Stimulated activated CD4-positive, alpha-beta T cell treated with anti-CD3 and anti-CD28 coated beads, Interleukin-2, amount 100 ng/mL, for 4 hours (primary cell): ENCODE data around the gene BMF.

Source experiments
- DNase-seq: peaks from one replicate; pipeline ENCODE4 v3.0.0-alpha.2; 2020; ENCODE audit warnings: low read depth

The BMF gene

DNA sequence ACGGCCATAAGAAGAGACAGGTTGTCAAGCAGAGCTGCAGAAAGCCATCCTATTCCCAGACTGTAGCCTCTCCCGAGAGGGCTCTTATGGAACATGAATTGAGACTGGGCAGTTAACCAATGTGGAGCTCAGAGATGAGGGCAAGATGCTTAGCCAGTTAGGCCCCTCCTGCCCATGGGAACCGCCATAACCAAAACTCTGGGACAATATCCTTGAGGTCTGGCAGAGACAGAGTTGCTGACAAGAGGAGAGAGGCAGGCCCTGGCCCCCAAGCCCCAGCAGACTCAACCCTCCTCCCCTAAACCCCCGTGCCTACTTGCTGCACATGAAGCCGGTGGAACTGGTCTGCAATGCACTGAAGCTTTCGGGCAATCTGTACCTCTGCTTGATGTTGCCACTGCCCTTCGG is 4.8 kb downstream of the BMF start:
- no peak for DNase-seq

DNA sequence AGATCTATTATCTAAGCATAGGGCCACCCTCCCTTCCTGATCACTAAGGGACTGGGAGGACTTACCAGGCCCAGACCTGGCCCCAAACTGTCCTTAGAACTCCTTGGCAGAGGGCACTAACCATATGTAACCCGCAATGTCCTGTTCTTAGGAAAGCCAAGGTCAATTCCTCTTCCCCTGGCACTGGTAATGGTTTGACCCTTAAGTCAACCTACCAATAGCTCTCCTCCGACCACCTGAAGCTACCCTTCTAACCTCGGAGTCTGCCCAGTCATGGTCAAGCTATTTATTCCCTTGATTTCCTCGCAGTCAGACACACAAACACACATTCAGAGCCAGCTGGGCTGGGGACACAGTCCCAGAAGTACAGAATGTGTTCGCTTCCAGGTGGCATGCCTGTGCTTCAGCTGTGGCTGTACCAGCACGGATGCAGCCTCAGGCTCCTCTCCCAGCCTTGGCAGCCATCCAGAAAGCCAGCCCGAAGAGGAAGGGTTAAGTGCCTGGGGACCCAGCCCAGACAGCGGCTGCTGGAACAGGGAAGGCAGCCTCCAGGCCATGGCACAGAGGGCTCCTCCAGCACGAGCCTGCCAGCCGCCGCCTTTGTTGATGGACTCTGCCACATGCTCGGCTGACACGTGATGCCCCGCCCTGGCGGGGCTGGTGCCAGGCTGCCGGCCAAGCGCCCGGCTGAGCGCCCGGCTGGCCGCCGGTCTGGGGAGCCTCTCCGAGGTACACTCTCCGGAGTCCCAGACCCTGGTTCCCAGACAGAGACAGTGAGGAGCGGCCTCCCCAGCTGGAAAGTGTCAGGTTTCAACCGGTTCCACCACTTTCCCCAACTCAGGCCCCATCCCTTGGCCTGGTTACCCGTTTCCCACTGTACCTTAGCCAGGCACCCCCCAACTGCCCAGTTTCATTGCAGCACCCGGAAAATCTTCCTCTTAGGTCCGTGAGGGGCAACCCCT is 5.5 kb downstream of the BMF start:
- no peak for DNase-seq

DNA sequence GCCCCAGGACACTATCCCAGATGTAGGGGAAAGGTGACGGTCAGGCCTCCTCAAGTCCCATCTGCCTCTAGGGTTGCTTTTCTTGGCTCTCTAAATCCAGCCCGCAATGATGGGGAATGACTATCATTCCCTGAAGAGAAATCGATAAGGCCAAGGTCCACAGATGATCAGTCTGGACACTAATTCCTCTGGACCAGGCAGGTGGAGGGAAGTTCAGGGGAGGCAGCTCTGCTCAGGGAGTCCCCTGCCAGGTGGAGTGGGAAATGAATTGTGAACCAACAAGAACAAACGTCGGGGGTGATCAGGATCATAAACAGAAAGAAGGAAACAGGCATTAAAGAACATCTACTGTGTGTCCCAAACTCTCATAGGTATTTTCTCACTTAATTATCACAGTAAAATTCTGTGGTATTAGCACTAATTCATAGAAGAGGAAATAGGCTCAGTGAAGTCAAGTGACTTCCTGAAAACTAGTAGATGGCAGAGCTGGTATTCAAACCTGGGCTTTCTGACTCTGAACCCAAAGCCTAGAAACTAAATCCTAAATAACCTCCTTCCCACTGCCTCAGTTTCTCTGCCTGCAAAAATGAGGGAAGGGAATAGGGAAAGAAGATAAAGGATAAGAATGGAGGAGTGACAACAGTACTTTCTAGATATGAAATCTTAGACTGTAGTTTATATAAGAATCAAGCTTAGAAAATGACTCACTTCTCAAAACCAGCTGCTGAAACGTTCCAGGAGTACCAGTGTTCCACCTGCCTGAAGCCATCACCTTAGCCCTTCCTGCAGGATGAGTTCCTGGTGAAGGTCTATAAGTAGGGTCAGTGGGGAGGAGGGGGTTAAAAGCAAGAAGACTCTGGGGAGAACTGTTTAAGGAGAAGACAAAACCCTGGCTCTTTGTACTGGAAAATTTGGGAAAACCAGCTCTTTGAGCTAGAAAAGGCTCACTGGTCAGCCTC is 7.5 kb downstream of the BMF start:
- no peak for DNase-seq

DNA sequence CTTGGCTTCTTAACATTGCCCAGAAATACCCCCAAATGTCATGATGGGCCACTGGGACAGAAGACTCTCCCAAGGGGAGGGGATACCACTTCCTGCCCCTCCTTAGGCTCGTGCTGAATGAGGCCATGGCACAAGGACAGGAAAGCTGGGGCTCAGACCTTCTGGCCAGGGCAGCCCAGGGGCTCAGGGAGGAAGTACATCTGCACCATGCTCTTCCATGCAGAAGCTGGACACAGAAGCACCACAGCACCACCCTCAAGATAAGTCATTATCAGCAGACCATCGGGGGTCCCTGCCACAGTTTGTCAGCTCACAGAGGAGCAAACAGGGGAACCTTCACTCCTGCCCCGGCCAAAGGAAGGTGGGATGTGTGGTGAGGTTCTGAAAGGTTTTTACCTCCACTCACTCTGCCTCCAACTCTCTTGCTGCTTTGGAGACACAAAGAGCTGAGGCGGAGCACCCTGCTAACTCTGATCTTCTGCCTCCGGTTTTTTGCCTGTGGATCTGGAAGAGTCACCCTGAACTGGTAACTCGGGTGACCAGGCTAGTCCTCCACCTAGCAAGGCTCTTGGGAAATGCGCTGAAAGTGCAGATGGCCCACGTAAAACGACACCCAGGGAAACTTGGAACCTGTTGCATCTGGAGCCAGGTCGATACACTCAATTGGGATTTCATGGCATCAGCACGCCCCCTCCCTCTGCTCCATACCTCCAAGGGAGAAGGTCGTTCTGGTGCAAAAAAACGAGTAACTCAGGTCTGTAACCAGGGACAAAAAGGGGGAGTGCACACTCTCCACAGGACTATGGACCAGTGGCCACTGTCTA is 8.3 kb downstream of the BMF start:
- DNase-seq, result no peak

DNA sequence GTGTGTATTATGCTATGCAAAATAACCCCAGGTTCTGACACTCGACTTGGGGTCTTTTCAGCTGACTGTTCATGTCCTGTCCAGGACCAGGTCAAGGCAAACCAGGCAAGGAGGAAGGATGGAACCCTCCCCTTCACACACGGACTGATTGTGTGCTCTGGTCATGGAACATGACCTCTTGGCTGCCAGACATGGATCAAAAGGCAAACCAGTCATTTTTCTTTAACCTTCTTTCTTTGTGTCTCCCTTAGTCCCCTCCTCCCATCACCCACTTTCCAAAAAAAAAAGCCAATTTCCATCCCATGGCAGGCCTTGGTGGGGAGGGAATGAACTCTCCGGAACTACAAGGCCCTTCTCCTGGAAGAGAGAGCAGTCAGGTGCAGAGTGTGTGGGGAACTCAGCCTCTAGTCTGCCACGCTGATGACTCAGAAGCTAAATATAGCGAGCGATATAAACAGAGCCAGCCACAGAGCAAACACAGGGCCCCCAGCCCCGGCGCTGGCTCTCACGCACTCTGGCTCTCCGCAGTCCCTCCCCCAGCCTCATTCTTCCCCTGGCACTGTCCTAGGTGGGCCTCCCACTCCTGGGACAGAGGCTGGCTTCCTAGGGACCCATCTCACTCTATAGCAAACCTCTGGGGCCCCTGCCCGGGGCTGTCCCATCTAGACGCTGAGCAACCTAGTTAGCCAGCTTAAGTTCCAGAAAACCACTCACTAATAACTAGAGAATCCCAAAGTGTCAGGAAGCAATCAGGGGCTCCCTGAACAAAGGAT is 10.0 kb downstream of the BMF start:
- peak; percentile 62 for DNase-seq

DNA sequence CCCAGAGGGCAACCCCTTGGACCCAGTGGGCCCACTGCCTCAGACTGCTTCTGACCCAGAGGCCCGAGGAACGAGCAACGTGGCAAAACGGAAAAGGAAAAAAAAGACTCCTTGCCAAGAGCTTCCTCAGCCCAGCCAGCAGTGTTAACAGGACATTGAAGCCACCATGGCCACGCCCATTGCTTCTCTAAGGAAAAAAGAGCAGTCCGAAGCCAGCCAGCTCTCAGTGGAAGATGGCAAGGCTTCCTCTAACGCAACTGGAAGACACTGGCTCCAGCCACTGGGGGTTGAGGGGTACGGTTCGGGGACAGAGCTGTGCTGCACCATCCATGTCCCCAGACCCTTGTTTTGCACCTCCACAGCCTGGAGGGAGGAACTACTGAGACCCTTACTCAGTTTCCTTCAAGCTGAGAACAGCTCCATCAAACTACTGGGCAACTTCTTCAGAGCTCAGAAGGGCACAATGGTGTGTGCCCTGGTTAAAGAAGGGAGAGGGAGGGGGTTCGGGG is 10.7 kb downstream of the BMF start:
- DNase-seq, result no peak

DNA sequence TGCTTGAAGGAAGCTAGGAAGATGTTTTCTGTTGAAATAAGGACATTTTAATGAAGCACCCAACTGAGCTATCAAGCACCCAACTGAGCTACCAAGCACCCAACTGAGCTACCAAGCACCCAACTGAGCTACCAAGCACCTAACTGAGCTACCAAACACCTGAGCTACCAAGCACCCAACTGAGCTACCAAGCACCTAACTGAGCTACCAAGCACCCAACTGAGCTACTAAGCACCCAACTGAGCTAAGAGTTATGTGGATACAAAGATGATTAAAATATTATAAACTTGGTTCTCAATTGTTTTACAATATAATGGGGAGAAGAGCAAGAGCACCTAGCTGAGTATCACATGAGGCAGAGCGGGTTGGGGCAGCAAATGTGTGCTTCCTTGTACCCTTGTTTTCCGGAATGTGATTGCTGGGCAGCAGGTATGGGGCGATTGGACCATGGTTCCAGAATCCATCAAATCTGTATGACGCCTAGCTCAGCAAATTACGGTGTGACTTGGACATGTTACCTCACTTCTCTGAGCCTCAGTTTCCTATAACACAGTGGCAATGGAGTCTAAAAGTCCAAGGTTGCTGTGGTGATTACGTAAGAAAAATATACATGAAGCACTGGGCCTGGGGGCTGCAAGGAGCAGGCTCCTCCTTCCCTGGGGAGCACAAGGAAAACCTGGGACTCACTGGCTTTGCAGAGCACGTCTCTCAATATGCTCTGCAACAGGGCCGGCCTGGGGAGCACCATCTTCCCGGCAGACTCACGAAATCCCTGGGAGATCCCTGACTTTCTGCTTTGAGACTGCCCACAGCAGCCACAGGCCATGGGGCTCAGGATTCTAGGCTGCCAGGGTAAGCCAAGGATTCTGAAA is 11.3 kb downstream of the BMF start:
- no peak for DNase-seq

DNA sequence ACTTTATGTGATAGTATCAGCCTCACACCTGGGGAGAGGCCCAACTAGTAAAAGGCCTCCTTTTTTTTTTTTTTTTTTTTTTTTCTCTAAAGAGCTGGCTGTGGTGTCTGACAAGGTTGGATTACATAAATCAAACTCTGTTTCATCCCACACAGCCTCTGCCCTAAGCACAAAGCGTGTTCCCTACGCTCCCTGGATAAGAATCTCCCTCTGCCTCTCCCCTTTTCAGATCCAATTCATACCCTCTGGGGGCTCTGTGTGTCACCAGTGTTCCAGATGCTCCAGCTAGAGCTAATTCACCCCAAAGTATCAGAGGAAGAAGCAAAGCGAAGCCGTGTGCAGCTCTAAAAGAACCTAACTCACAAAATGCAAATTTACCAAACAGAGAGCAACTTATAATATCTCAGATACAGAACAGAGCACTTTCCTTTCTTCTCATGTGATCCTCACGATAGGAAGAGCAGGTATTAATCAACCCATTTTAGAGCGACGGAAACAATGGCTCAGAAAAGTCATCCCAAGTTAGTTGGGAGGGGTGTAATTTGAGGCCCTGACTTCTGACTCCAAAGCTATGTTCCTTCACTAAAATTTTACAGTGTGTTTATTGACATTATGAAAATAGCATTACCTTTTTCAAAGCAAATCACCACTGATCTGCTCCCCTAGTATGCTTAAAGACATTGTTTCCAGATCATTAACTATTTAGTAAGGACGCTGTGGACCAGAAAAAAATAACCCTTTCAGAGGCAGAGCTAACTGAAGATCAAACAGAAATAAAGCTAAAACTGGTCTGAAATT is 12.4 kb downstream of the BMF start:
- no peak for DNase-seq

DNA sequence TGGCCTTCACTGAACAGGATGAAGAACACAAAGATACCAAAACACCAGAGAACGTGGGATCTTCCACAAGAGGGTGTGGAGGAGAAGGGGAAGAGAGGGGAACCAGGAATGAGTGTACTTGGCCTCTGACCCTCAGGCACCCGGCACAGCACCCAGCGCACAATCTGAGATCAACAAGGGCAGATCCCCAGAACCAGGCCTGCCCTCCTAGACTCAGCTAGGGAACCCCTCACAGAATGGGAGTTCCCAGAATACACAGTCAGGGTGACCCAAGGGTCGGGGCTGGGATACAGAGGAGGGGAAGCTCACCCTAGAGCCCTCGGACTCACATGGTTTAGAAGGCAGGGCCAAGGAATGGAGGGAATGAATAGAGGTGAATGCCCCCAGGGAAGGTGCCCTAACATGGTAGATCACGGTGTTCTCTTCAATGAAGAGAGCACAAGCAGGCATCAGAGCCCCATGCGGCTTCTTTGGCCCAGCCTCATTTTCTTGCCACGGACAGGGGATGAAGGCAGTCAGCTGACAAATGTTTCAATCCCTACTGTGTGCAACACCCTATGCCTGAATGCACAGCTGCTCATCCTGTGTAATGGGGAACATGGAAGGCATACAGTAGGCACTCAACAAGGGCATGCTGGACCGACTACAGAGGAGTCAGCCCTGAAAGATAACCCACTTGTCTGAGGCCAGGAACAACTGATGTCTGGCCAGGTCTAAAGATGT is 13.1 kb downstream of the BMF start:
- DNase-seq, result no peak

DNA sequence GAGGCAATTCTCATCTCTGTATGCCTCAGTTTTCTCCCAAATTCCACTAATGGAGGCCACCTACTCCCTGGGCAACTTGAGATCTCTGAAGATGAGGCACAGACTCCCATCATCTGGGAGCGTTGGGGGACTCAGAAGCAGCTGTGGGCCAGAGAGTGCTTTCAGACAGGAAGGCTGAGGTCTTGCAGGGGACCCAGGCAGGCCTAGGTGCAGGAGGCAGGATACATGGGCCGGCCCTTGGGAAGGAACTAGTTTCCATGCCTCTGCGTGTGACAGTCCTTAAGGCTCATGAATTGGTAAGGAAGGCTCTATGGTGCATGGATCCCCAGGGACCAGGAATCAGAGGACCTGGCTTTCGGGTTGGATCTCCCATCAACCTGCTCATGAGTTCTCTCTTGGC is 14.5 kb downstream of the BMF start:
- DNase-seq, result no peak

DNA sequence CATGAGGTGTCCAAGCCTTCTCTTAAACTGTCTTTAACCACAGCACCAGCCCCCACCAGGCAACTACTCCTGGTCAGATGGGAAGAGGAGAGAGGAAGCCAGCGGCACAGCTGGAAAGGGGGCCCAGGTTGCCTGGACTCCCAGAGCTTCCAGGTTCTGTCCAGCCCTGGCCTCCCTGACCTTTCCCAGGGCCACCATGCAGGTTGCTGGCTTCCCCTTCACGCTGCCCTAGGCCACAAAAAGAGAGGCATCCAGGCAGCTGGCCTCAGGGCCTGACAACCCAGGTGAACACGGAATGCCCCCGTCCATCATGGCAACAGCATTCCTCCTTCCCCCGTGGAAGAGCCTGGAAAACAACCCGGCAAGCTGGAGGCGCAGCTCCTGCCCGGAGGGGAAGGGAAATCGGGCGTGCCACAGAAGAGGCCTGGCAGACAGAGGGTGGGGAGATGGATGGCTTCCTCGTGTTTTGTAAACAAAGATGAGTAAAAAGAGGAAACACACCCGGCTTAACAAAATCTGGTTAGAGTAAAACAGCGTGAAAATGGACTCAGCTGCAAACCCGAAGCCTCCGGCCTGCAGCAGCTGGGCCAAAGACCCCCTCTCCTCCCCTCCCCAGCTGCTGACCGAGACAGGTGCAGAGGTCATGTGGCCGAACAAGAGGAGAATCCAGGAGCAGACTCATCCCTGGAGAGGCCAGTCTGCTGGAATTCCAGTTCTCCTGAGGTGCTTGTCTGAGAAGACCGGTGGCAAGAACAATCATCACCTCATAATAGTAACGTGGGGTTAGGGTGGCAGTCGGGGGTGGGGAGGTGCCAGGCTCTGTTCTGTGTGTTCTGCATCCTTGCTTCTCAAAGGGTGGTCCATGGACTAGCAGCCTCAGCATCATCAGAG is 15.5 kb downstream of the BMF start:
- DNase-seq, result no peak

DNA sequence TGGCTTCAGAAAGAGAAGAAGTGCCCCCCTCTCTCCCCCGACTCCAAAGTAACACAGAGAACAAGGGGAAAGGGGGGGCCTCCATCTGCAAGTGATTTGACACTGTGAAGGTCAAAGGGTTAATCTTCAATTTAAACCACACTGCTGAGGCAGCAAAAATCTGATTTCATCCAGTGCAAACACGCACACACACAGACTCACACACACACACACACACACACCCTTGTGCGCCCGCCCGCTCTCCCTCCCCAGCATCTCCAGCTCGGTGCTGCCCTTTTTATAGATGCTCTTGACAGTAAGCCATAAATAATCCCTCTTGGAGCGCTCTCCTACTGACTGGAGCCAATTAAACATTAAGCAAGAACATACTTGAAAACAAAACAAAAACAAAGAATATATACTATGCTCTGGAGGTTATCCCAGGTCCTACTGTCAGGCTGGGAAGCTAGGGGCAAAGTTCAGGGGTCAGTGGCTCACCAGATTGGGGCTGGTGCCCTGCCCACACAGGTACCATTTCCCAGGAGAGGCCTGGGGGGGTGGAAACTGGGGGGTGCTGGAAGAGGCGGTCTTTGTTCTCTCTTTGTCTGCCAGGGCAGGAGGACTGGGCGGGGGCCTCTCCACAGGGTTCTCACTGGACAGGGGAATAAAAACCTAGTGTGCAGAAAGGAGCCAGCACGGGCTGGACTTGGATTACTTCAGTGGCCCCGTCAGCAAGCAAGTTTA is 16.3 kb downstream of the BMF start:
- no peak for DNase-seq

DNA sequence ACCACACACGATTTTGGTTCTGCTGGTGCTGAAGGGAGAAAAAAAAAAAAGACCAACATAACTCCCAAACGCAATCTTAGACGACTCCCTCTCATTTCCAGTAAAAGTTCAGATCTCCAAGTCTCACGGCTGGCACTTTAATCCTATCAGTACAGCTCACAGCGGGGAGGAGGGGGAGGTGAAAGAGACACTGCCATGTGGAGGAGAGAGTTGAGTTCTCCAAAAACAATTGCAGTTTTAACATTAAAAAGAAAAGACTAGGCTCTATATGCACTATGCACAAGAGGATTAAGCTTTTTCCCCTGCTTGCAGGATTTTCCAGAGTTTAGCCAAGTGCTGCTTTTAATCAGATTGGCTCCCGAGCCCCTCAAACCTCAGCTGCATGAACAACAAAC is 16.8 kb downstream of the BMF start:
- DNase-seq, result no peak

DNA sequence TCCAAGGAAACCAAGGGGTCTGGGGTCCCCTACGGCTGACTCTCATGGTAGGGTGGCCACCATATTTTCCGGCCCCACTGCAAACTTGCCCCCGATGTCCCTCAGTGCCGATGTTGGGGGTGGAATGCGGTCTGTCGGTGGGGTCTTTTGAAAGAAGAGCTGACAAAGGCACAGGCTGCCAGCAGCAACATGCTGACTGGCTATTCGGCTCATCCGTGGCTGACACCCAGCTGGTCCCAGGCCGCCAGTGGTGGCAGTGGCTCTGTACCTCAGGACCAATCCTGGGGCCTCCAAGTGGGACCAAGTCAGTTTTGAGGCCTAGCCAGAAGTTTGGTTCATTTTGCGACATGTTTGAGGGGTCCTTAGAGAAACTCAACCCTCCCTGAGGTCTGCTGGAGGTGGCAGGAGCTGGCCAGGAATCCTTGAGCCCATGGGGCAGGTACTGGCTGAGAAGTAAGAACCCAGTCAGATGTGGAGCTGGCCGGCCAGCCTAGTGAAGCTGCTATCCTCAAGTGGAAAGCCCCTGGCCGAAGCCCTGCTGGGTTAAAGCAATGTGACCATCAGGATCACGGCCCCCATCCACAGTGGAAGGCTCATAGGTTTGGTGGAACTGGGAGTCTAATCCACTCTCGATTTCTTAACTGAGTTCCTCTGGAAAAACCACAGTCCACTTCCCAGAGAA is 17.8 kb downstream of the BMF start:
- no peak for DNase-seq

DNA sequence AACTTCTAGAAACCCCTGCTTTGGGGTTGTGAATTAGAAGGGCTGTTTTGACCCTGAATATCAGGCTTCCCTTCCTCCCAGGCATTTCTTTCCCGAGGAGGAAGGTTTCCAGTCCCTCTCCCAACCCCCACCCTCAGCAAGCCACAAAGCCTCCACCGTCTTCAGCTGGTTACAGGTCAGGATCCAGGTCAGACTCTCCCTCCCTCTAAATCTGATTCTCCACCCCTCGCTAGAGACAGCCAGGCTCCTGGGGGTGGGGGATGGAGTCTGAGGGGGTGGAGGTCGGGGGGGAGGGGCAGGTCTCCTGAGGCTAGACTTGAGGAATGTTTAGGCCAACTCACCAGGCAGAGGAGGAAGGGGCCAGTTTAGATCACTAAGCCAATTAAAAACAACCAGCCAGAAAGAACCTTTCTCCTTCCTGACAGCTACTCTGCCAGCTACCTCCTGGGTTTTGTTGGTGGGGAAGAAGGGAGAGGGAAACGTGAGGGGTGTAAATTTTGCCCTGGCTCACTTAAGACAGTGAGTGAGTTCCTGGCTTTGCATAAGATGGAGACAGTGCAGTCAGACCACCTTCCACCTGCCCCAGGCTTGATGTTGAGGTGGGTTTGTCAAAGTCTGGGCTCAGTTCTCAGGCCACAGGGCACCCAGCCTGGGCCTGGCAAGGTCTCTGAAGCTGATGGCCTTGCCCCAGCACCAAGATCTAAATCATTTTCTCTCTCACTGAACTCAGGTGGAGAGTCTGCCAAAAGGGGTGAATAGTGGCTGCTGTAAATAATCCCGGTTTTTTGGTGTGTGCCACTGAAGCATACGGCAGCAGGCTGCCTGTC is 19.5 kb downstream of the BMF start:
- DNase-seq, result no peak
